GM21529 (cell line): ENCODE results near the gene SLC6A11.

Experiments
- ATAC-seq: cut with Tn5 transposase; IDR thresholded peaks from one replicate; pipeline ENCODE4 v1.9.1; 2021; ENCODE audit not compliant: unreplicated experiment

SLC6A11 gene

GRCh38 chr3:10928407-10928960 lies 112.5 kb downstream of the SLC6A11 start:
- ATAC-seq = no peak

GRCh38 chr3:10928961-10929471 lies 113.0 kb downstream of the SLC6A11 start:
- ATAC-seq = no peak

GRCh38 chr3:10929978-10930665 lies 114.1 kb downstream of the SLC6A11 start:
- ATAC-seq = no peak

GRCh38 chr3:10930666-10931040 lies 114.6 kb downstream of the SLC6A11 start:
- ATAC-seq = no peak

GRCh38 chr3:10932596-10932995 lies 116.6 kb downstream of the SLC6A11 start:
- ATAC-seq = no peak

GRCh38 chr3:10933021-10933420 lies 117.0 kb downstream of the SLC6A11 start:
- ATAC-seq = no peak

- no peak for ATAC-seq
Measured at GRCh38 chr3:10933470-10933804, 117.4 kb downstream of the SLC6A11 start.

GRCh38 chr3:10933805-10934481 lies 117.9 kb downstream of the SLC6A11 start:
- ATAC-seq = no peak

- ATAC-seq = no peak
Measured at GRCh38 chr3:10935028-10935427, 119.0 kb downstream of the SLC6A11 start.

- ATAC-seq = no peak
Measured at GRCh38 chr3:10935846-10936631, 120.0 kb downstream of the SLC6A11 start.

GRCh38 chr3:10936686-10937085 lies 120.7 kb downstream of the SLC6A11 start:
- ATAC-seq = no peak

GRCh38 chr3:10937141-10937825 lies 121.3 kb downstream of the SLC6A11 start:
- no peak for ATAC-seq

- no peak for ATAC-seq
Measured at GRCh38 chr3:10939556-10939955, 123.5 kb downstream of the SLC6A11 start.

GRCh38 chr3:10940106-10940505 lies 124.1 kb downstream of the SLC6A11 start:
- no peak for ATAC-seq

GRCh38 chr3:10941972-10942371 lies 125.9 kb downstream of the SLC6A11 start:
- ATAC-seq = no peak

GRCh38 chr3:10942690-10943205 lies 126.7 kb downstream of the SLC6A11 start:
- ATAC-seq = no peak

- no peak for ATAC-seq
Measured at GRCh38 chr3:10944866-10945265, 128.8 kb downstream of the SLC6A11 start.

- peak; percentile 80 for ATAC-seq
Measured at GRCh38 chr3:10945683-10946287, 129.8 kb downstream of the SLC6A11 start.

- no peak for ATAC-seq
Measured at GRCh38 chr3:10946526-10946925, 130.5 kb downstream of the SLC6A11 start.

GRCh38 chr3:10948326-10948725 lies 132.3 kb downstream of the SLC6A11 start:
- no peak for ATAC-seq
